Activated T-helper 9 cell treated with anti-CD3 and anti-CD28 coated beads, Interleukin-2, amount 50 U/mL, for 16 hours (primary cell): ENCODE measurements around the gene NPHS2.
"Not testable (repeated sequence)": the region's sequence is repeated elsewhere in the genome, so short reads cannot be mapped to it uniquely, and the experiment has no call there.

Experiments used
- DNase-seq: peaks from one replicate; pipeline ENCODE4 v3.0.0-alpha.2; 2020; ENCODE audit warnings: low read depth

NPHS2 gene

GRCh38 chr1:179547021-179547535 is 28.7 kb downstream of the NPHS2 start:
- no peak for DNase-seq

GRCh38 chr1:179545321-179545720 is 30.4 kb downstream of the NPHS2 start:
- no peak for DNase-seq

- DNase-seq = no peak
Measured at GRCh38 chr1:179541774-179542173, 34.0 kb downstream of the NPHS2 start.

GRCh38 chr1:179530352-179530751 is 45.4 kb downstream of the NPHS2 start:
- no peak for DNase-seq

GRCh38 chr1:179529482-179530195 is 46.1 kb downstream of the NPHS2 start:
- DNase-seq = no peak

- DNase-seq = not testable (repeated sequence)
Measured at GRCh38 chr1:179518544-179518943, 57.2 kb downstream of the NPHS2 start.

- DNase-seq = no peak
Measured at GRCh38 chr1:179516976-179517705, 58.6 kb downstream of the NPHS2 start.

GRCh38 chr1:179510038-179510437 is 65.7 kb downstream of the NPHS2 start:
- no peak for DNase-seq

- DNase-seq = no peak
Measured at GRCh38 chr1:179509384-179509783, 66.4 kb downstream of the NPHS2 start.

- no peak for DNase-seq
Measured at GRCh38 chr1:179506199-179506598, 69.5 kb downstream of the NPHS2 start.
